ENCODE measurements around the gene IL4. TPM values are rescaled to one million over a fixed set of nuclear protein-coding genes. Genes with fewer than 3 reads are reported as not detected.

The IL4 gene
- total RNA-seq, 3 donors from 2014 or later (not counting 1 experiment from before 2014, with no cell fraction given): 8.1 TPM; not detected in 2

- H3K27ac Mint-ChIP-seq: no peak overlapping the region
- H3K9me3 ChIP-seq (ENCODE audit: control insufficient read depth, insufficient read depth, low read length): no peaks in the 10 kb centered on the region
- 94% methylated on average over 12 of the region's 15 CpGs for WGBS (ENCODE audit: insufficient coverage)
- no peaks in the 10 kb centered on the region for H3K36me3 Mint-ChIP-seq
- H3K27ac ChIP-seq (ENCODE audit: low read length): no peak overlapping the region
- no peaks in the 10 kb centered on the region for H3K9me3 Mint-ChIP-seq
- H3K27me3 Mint-ChIP-seq (ENCODE audit: low read depth in 2 of 2): peaks cover 5 to 11% of the 10 kb centered on the region in 2 donors
- H3K36me3 ChIP-seq (ENCODE audit: control insufficient read depth, insufficient read depth, low read length): no peaks in the 10 kb centered on the region
- peaks cover 0 to 10% of the 10 kb centered on the region in 2 donors for H3K4me1 Mint-ChIP-seq
- peaks cover 12% of the 10 kb centered on the region for H3K4me1 ChIP-seq (ENCODE audit: control insufficient read depth, insufficient read depth, low read length)
- intact Hi-C loops (cut with micrococcal nuclease): no loop called here
- no peak for DNase-seq
- TF ChIP-seq, protein P1, sequence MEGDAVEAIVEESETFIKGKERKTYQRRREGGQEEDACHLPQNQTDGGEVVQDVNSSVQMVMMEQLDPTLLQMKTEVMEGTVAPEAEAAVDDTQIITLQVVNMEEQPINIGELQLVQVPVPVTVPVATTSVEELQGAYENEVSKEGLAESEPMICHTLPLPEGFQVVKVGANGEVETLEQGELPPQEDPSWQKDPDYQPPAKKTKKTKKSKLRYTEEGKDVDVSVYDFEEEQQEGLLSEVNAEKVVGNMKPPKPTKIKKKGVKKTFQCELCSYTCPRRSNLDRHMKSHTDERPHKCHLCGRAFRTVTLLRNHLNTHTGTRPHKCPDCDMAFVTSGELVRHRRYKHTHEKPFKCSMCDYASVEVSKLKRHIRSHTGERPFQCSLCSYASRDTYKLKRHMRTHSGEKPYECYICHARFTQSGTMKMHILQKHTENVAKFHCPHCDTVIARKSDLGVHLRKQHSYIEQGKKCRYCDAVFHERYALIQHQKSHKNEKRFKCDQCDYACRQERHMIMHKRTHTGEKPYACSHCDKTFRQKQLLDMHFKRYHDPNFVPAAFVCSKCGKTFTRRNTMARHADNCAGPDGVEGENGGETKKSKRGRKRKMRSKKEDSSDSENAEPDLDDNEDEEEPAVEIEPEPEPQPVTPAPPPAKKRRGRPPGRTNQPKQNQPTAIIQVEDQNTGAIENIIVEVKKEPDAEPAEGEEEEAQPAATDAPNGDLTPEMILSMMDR (IDR thresholded peaks at IDR 0.05): no peak
- ATAC-seq: no peak
- no peak overlapping the region for H3K4me3 Mint-ChIP-seq
- no peak overlapping the region for H3K4me3 ChIP-seq (ENCODE audit: low read length)
- H3K27me3 ChIP-seq (ENCODE audit: control insufficient read depth, insufficient read depth, low read length): no peaks in the 10 kb centered on the region
Observed at GRCh38 chr5:132677682-132678400, 4.1 kb downstream of the IL4 start.

DNA sequence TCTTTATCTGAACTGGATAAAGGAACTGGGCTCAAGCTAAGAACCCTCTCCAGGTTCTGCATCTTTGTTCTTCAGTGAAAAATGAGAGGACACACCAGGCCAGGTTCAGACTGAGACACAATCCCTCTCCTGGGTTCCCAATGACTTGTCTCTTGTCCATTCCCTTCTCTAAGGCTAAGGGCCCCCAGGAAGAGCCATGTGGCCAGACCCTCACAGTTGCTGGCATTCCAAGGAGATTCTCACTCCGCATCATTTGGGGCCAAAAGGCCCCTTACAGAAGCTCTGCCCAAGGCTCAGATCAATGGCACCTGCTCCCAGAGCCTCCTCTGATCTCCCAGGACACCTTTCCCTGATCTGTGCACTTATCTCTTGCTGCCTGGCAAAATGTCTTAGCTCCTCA, 4.9 kb downstream of the IL4 start:
- intact Hi-C loops (cut with micrococcal nuclease): no loop called here
- H3K4me1 Mint-ChIP-seq: peaks cover 0 to 10% of the 10 kb centered on the region in 2 donors
- no peak overlapping the region for H3K4me3 ChIP-seq (ENCODE audit: low read length)
- no peaks in the 10 kb centered on the region for H3K36me3 ChIP-seq (ENCODE audit: control insufficient read depth, insufficient read depth, low read length)
- 95% methylated on average over 1 of the region's 1 CpG for whole genome bisulfite sequencing (ENCODE audit: insufficient coverage)
- H3K27ac ChIP-seq (ENCODE audit: low read length): no peak overlapping the region
- peaks cover 5 to 11% of the 10 kb centered on the region in 2 donors for H3K27me3 Mint-ChIP-seq (ENCODE audit: low read depth in 2 of 2)
- H3K27ac Mint-ChIP-seq: no peak overlapping the region
- TF ChIP-seq, protein P1 (IDR thresholded peaks at IDR 0.05): no peak
- ATAC-seq (no peak), DNase-seq (no peak)
- no peaks in the 10 kb centered on the region for H3K9me3 Mint-ChIP-seq
- H3K4me3 Mint-ChIP-seq: no peak overlapping the region
- H3K27me3 ChIP-seq (ENCODE audit: control insufficient read depth, insufficient read depth, low read length): no peaks in the 10 kb centered on the region
- no peaks in the 10 kb centered on the region for H3K9me3 ChIP-seq (ENCODE audit: control insufficient read depth, insufficient read depth, low read length)
- H3K4me1 ChIP-seq (ENCODE audit: control insufficient read depth, insufficient read depth, low read length): peaks cover 12% of the 10 kb centered on the region
- no peaks in the 10 kb centered on the region for H3K36me3 Mint-ChIP-seq

DNA sequence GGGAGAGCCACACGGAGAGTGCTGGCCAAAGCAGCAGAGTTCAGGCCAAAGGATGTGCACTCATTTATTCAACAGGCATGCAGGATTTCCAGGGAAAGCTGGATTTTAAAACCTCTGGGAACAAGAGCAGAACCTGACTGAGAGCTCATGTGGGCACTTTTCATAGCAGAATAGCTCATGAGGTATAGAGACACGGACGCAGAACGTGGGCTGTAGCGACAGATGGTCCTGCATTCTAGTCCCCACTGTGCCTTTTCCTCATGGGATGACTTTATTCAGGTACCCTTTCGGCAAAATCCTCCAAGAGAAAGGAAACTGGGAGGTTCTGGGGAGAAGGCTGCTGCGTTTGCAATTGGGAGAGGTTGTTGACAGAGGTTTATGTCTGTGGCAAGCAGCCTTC, 5.4 kb downstream of the IL4 start:
- peaks cover 0 to 10% of the 10 kb centered on the region in 2 donors for H3K4me1 Mint-ChIP-seq
- Histone ChIP-seq H3K4me3 (ENCODE audit: low read length) (no peak overlapping the region), H3K9me3 (ENCODE audit: control insufficient read depth, insufficient read depth, low read length) (no peaks in the 10 kb centered on the region), H3K27ac (ENCODE audit: low read length) (no peak overlapping the region), H3K4me1 (ENCODE audit: control insufficient read depth, insufficient read depth, low read length) (peaks cover 12% of the 10 kb centered on the region), H3K36me3 (ENCODE audit: control insufficient read depth, insufficient read depth, low read length) (no peaks in the 10 kb centered on the region), H3K27me3 (ENCODE audit: control insufficient read depth, insufficient read depth, low read length) (no peaks in the 10 kb centered on the region)
- H3K27ac Mint-ChIP-seq: no peak overlapping the region
- no peak overlapping the region for H3K4me3 Mint-ChIP-seq
- TF ChIP-seq, protein P1 (IDR thresholded peaks at IDR 0.05): no peak
- peaks cover 5 to 11% of the 10 kb centered on the region in 2 donors for H3K27me3 Mint-ChIP-seq (ENCODE audit: low read depth in 2 of 2)
- ATAC-seq (no peak), DNase-seq (no peak)
- H3K9me3 Mint-ChIP-seq: no peaks in the 10 kb centered on the region
- 98% methylated on average over 7 of the region's 7 CpGs for WGBS (ENCODE audit: insufficient coverage)
- H3K36me3 Mint-ChIP-seq: no peaks in the 10 kb centered on the region
- intact Hi-C loops (cut with micrococcal nuclease): no loop called here
